Mesothelial cell of epicardium (in vitro differentiated cells): ENCODE data around the gene NRF1. TPM values are rescaled to one million over a fixed set of nuclear protein-coding genes. Genes with fewer than 3 reads are reported as not detected.

Source experiments
- DNase-seq, 2 experiments: peaks; one replicate each; pipeline ENCODE4 v3.0.0; 2021; ENCODE audit warnings: low spot score in 2 of 2; ENCODE audit not compliant: unreplicated experiment in 2 of 2
- H3K27ac Mint-ChIP-seq: 2 replicates; pipeline ENCODE4 v1.8.0; 2021; ENCODE audit warnings: mixed read lengths
- H3K27me3 Mint-ChIP-seq: 2 replicates; pipeline ENCODE4 v1.8.0; 2021; ENCODE audit warnings: low read depth, mixed read lengths
- H3K36me3 Mint-ChIP-seq: 2 replicates; pipeline ENCODE4 v1.8.0; 2021; ENCODE audit warnings: mixed read lengths
- H3K4me1 Mint-ChIP-seq: 2 replicates; pipeline ENCODE4 v1.8.0; 2021; ENCODE audit warnings: mixed read lengths
- H3K4me3 Mint-ChIP-seq: 2 replicates; pipeline ENCODE4 v1.8.0; 2021; ENCODE audit warnings: mild to moderate bottlenecking, moderate library complexity, mixed read lengths
- H3K9me3 Mint-ChIP-seq: 2 replicates; pipeline ENCODE4 v1.8.0; 2021; ENCODE audit warnings: mixed read lengths
- CTCF ChIP-seq: fragments of 200-600 bp; sonication (generic); IDR thresholded peaks from one replicate; pipeline ENCODE4 v1.5.0; 2021; ENCODE audit warnings: antibody characterized with exemption; ENCODE audit not compliant: unreplicated experiment
- total RNA-seq: library from RNA; stranded (reverse); gene quantifications from 3 replicates; pipeline ENCODE4 v1.2.1, GENCODE V29; 2021

NRF1 gene
- total RNA-seq, 1 donor from 2014 or later: 26.3 TPM

- no peaks in the 10 kb centered on the region for H3K27me3 Mint-ChIP-seq
- H3K4me3 Mint-ChIP-seq: no peak overlapping the region
- no peak for DNase-seq
- peaks cover 18% of the 10 kb centered on the region for H3K4me1 Mint-ChIP-seq
- TF ChIP-seq CTCF: no peak
- H3K9me3 Mint-ChIP-seq: no peaks in the 10 kb centered on the region
- peaks cover 23% of the 10 kb centered on the region for H3K36me3 Mint-ChIP-seq
- H3K27ac Mint-ChIP-seq: peak overlapping the region; percentile 65
Measured at GRCh38 chr7:129746857-129747529, 135.5 kb downstream of the NRF1 start.

GRCh38 chr7:129748356-129749109 lies 137.0 kb downstream of the NRF1 start:
- Mint-ChIP-seq H3K27me3 (no peaks in the 10 kb centered on the region), H3K4me1 (peaks cover 15% of the 10 kb centered on the region), H3K27ac (no peak overlapping the region), H3K4me3 (no peak overlapping the region), H3K9me3 (no peaks in the 10 kb centered on the region), H3K36me3 (peaks cover 22% of the 10 kb centered on the region)
- no peak for DNase-seq
- TF ChIP-seq CTCF: no peak

GRCh38 chr7:129750091-129750490 lies 138.6 kb downstream of the NRF1 start:
- H3K4me1 Mint-ChIP-seq: peaks cover 15% of the 10 kb centered on the region
- H3K4me3 Mint-ChIP-seq: no peak overlapping the region
- DNase-seq: no peak
- H3K27me3 Mint-ChIP-seq: no peaks in the 10 kb centered on the region
- no peak overlapping the region for H3K27ac Mint-ChIP-seq
- TF ChIP-seq CTCF: no peak
- peaks cover 23% of the 10 kb centered on the region for H3K36me3 Mint-ChIP-seq
- no peaks in the 10 kb centered on the region for H3K9me3 Mint-ChIP-seq

- no peak overlapping the region for H3K4me3 Mint-ChIP-seq
- H3K27ac Mint-ChIP-seq: no peak overlapping the region
- no peaks in the 10 kb centered on the region for H3K9me3 Mint-ChIP-seq
- H3K27me3 Mint-ChIP-seq: no peaks in the 10 kb centered on the region
- H3K36me3 Mint-ChIP-seq: peaks cover 23% of the 10 kb centered on the region
- no peak for TF ChIP-seq CTCF
- no peak for DNase-seq
- H3K4me1 Mint-ChIP-seq: peaks cover 15% of the 10 kb centered on the region
Measured at GRCh38 chr7:129750501-129750900, 139.0 kb downstream of the NRF1 start.

- Mint-ChIP-seq H3K27me3 (no peaks in the 10 kb centered on the region), H3K9me3 (no peaks in the 10 kb centered on the region)
- DNase-seq: no peak
Measured at GRCh38 chr7:129751916-129752315, 140.4 kb downstream of the NRF1 start.

More at GRCh38 chr7:129751916-129752315, 140.4 kb downstream of the NRF1 start:
- Mint-ChIP-seq H3K36me3 (peaks cover 30% of the 10 kb centered on the region), H3K27ac (no peak overlapping the region), H3K4me1 (peaks cover 8% of the 10 kb centered on the region), H3K4me3 (no peak overlapping the region)
- no peak for TF ChIP-seq CTCF
